A673 (cell line): ENCODE data around the gene HBE1. TPM values are rescaled to one million over a fixed set of nuclear protein-coding genes. Genes with fewer than 3 reads are reported as not detected.

ENCODE experiments used
- BruUV-seq: library from RNA; stranded (reverse); fragments of 400-500 nt; replicated peaks from 2 replicates; lab custom pipeline; 2021; lab: Mats Ljungman, UMichigan
- CTCF ChIA-PET: fragments of 300-600 bp; sonication (Branson Sonifier 250); formaldehyde crosslinking; loops from one replicate; lab custom pipeline; 2022; ENCODE audit warnings: antibody characterized with exemption; lab: Charles Lee
- POLR2A ChIA-PET: fragments of 300-600 bp; sonication (Branson Sonifier 250); formaldehyde crosslinking; loops from one replicate; lab custom pipeline; 2022; ENCODE audit warnings: antibody characterized with exemption; ENCODE audit not compliant: low non-redundant PET; lab: Charles Lee
- DNase-seq: peaks from one replicate; pipeline ENCODE4 v3.0.0-alpha.2; 2015; ENCODE audit warnings: low spot score
- H3K27ac ChIP-seq: fragments of 200-600 bp; sonication (generic); 2 replicates; pipeline ENCODE4 v1.5.1; 2016; ENCODE audit warnings: mixed run types, low read depth, mild to moderate bottlenecking, mixed read lengths, antibody characterized with exemption, low read length; ENCODE audit not compliant: poor library complexity, severe bottlenecking
- H3K27me3 ChIP-seq: fragments of 200-600 bp; sonication (generic); replicated peaks from 2 replicates; pipeline ENCODE4 v1.6.1; 2017; ENCODE audit warnings: mixed run types, low read depth, mild to moderate bottlenecking, mixed read lengths, antibody characterized with exemption, low read length; ENCODE audit not compliant: insufficient read depth, poor library complexity
- H3K36me3 ChIP-seq: fragments of 200-600 bp; sonication (generic); 2 replicates; pipeline ENCODE4 v1.6.1; 2016; ENCODE audit warnings: mixed run types, mild to moderate bottlenecking, mixed read lengths, antibody characterized with exemption, low read length; ENCODE audit not compliant: insufficient read depth, poor library complexity, severe bottlenecking
- H3K4me1 ChIP-seq: fragments of 200-600 bp; sonication (generic); 2 replicates; pipeline ENCODE4 v1.6.1; 2017; ENCODE audit warnings: mixed run types, mild to moderate bottlenecking, mixed read lengths, antibody characterized with exemption, low read length; ENCODE audit not compliant: insufficient read depth, poor library complexity, severe bottlenecking
- H3K4me3 ChIP-seq: fragments of 200-600 bp; sonication (generic); 2 replicates; pipeline ENCODE4 v1.5.1; 2016; ENCODE audit warnings: low read depth, mixed run types, mild to moderate bottlenecking, mixed read lengths, low read length; ENCODE audit not compliant: poor library complexity, severe bottlenecking
- H3K9me3 ChIP-seq: fragments of 200-600 bp; sonication (generic); 2 replicates; pipeline ENCODE4 v1.6.1; 2016; ENCODE audit warnings: mixed run types, low read depth, mild to moderate bottlenecking, mixed read lengths, antibody characterized with exemption, low read length; ENCODE audit not compliant: poor library complexity, severe bottlenecking
- EZH2 ChIP-seq: fragments of 200-600 bp; sonication (generic); IDR thresholded peaks from 2 replicates; pipeline ENCODE4 v1.6.1; 2017; ENCODE audit warnings: borderline replicate concordance, low read depth, mild to moderate bottlenecking, mixed read lengths, antibody characterized with exemption, low read length; ENCODE audit not compliant: poor library complexity, severe bottlenecking
- intact Hi-C: fragments of 100-400 bp; cut with micrococcal nuclease; formaldehyde crosslinking; loops from one replicate; pipeline ENCODE4 v1.10.0; 2022; ENCODE audit not compliant: unreplicated experiment
- total RNA-seq: library from RNA; stranded (reverse); gene quantifications from 2 replicates; pipeline ENCODE4 v1.2.3, GENCODE V29; 2021
- TF ChIP-seq, protein P1 (sequence below): fragments of 300-800, 200-600 bp; sonication (generic); conservative IDR thresholded peaks from 2 replicates; pipeline ENCODE4 v1.5.1; 2017; ENCODE audit warnings: low read depth, mild to moderate bottlenecking, antibody characterized with exemption, low read length, moderate library complexity, mixed read lengths

The HBE1 gene
- total RNA-seq, 1 experiment from 2014 or later: not detected

DNA sequence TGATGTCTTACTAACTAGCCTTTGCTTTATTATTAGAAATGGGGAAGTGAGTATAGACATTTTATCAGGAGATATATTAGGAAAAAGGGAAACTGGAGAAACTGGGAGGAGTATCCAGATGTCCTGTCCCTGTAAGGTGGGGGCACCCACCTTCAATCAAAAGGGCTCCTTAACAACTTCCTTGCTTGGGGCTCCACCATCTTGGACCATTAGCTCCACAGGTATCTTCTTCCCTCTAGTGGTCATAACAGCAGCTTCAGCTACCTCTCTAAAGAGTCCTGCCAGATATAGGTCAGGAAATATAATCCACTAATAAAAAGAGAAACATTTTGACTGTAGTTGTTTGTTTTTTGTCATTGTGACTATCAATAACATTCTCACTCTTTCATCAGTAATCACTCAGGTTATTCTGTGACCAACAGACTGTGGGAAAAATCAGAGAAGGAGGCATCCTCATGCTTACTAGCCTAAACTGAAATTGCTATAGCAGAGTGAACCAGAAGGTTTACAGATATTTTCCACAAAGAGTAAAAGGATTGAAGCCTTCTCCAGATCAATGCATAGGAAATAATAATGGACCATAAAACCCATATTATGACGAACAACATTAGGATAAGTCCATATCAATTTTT lies 21.6 kb upstream of the HBE1 start:
- intact Hi-C loops: loop anchor here (5.0 kb wide), 1 partner anchor 169 kb away; no protein-coding TSS in a partner anchor
- TF ChIP-seq, protein P1, sequence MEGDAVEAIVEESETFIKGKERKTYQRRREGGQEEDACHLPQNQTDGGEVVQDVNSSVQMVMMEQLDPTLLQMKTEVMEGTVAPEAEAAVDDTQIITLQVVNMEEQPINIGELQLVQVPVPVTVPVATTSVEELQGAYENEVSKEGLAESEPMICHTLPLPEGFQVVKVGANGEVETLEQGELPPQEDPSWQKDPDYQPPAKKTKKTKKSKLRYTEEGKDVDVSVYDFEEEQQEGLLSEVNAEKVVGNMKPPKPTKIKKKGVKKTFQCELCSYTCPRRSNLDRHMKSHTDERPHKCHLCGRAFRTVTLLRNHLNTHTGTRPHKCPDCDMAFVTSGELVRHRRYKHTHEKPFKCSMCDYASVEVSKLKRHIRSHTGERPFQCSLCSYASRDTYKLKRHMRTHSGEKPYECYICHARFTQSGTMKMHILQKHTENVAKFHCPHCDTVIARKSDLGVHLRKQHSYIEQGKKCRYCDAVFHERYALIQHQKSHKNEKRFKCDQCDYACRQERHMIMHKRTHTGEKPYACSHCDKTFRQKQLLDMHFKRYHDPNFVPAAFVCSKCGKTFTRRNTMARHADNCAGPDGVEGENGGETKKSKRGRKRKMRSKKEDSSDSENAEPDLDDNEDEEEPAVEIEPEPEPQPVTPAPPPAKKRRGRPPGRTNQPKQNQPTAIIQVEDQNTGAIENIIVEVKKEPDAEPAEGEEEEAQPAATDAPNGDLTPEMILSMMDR: peak; percentile 43
- no peak for TF ChIP-seq EZH2
- ChIA-PET POLR2A (no interaction called here), CTCF (no interaction called here)
- H3K4me3 ChIP-seq: no peak overlapping the region
- H3K9me3 ChIP-seq: no peaks in the 10 kb centered on the region
- no peak overlapping the region for H3K27ac ChIP-seq
- peak; percentile 10 for DNase-seq
- no peaks in the 10 kb centered on the region for H3K27me3 ChIP-seq
- no TSS peak for BruUV-seq
- H3K4me1 ChIP-seq: no peaks in the 10 kb centered on the region
- H3K36me3 ChIP-seq: no peaks in the 10 kb centered on the region

DNA sequence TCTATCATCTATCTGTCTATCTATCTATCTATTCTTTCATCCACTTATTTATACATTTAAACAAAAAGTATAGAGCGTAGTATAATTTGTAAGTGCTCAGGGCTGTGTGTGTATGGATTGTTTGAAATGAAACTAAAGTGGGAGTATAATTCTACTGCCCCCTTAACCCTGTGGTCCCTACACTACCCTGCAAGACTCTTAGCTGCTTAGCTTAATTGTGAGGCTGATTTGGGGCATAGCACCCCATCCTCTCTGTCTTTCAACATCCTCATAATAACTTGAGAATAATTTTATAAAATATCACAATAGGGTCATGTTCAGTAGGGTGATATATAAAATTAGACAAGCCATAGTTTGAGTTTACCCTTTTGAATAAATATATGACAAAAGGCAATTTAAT lies 20.4 kb upstream of the HBE1 start:
- no peaks in the 10 kb centered on the region for H3K36me3 ChIP-seq
- intact Hi-C loops: loop anchor here (5.0 kb wide), 1 partner anchor 168 kb away; no protein-coding TSS in a partner anchor
- H3K9me3 ChIP-seq: no peaks in the 10 kb centered on the region
- TF ChIP-seq, protein P1: no peak
- no peak for TF ChIP-seq EZH2
- no peaks in the 10 kb centered on the region for H3K27me3 ChIP-seq
- ChIA-PET POLR2A (no interaction called here), CTCF (no interaction called here)
- no peaks in the 10 kb centered on the region for H3K4me1 ChIP-seq
- BruUV-seq: no TSS peak
- no peak for DNase-seq
- no peak overlapping the region for H3K4me3 ChIP-seq
- no peak overlapping the region for H3K27ac ChIP-seq

DNA sequence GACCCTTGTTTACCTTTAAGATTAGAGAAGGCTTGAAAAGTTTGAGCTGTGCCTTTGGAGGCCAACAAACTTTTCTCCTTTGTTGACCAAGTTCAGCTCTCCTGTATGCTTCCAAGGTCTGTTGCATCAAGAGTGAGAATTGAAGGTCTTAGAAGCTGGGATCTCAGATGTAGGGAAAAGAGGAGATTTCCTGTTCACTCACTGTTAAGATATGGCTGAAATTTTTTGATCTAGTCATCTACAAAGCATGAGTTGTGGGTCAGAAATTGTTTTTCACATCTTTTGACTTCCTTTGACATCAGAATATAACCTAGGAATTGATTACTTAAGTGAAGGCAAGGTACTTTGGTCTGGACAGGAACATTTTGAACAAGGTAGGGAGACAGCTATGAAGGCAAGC lies 20.0 kb upstream of the HBE1 start:
- Histone ChIP-seq H3K4me3 (no peak overlapping the region), H3K9me3 (no peaks in the 10 kb centered on the region), H3K27me3 (no peaks in the 10 kb centered on the region), H3K36me3 (no peaks in the 10 kb centered on the region), H3K4me1 (no peaks in the 10 kb centered on the region), H3K27ac (no peak overlapping the region)
- BruUV-seq: no TSS peak
- POLR2A ChIA-PET: no interaction called here
- intact Hi-C loops: loop anchor here (5.0 kb wide), 1 partner anchor 167 kb away; no protein-coding TSS in a partner anchor
- DNase-seq: no peak
- TF ChIP-seq EZH2: no peak
- TF ChIP-seq, protein P1: no peak
- CTCF ChIA-PET: no interaction called here
